ENCODE results near the gene CTNNBL1.
"Not testable (repeated sequence)": the region's sequence is repeated elsewhere in the genome, so short reads cannot be mapped to it uniquely, and the experiment has no call there.

CTNNBL1 gene

GRCh38 chr20:37677969-37678861 is 15.6 kb upstream of the CTNNBL1 start:
- no peak for DNase-seq (ENCODE audit: low read depth, low spot score)

DNA sequence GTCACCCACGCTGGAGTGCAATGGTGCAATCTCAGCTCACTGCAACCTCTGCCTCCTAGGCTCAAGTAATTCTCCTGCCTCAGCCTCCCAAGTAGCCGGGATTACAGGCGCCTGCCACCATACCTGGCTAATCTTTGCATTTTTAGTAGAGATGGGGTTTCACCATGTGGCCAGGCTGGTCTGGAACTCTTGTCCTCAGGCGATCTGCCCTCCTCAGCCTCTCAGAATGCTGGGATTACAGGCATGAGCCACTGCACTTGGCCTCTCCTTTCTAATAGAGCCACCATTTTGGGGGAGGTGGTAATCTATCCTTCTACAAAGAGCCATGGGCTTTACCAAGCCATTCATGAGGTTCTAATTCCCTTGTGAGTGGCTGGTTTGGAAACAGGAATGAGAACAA is 14.1 kb upstream of the CTNNBL1 start:
- not testable (repeated sequence) for DNase-seq (ENCODE audit: low read depth, low spot score)

GRCh38 chr20:37680420-37680819 is 13.4 kb upstream of the CTNNBL1 start:
- DNase-seq (ENCODE audit: low read depth, low spot score) = no peak

- no peak for DNase-seq (ENCODE audit: low read depth, low spot score)
Measured at GRCh38 chr20:37681384-37682112, 12.3 kb upstream of the CTNNBL1 start.

GRCh38 chr20:37683146-37683545 is 10.7 kb upstream of the CTNNBL1 start:
- not testable (repeated sequence) for DNase-seq (ENCODE audit: low read depth, low spot score)

GRCh38 chr20:37686762-37687477 is 6.9 kb upstream of the CTNNBL1 start:
- no peak for DNase-seq (ENCODE audit: low read depth, low spot score)

- DNase-seq (ENCODE audit: low read depth, low spot score) = no peak
Measured at GRCh38 chr20:37687478-37687805, 6.4 kb upstream of the CTNNBL1 start.

DNA sequence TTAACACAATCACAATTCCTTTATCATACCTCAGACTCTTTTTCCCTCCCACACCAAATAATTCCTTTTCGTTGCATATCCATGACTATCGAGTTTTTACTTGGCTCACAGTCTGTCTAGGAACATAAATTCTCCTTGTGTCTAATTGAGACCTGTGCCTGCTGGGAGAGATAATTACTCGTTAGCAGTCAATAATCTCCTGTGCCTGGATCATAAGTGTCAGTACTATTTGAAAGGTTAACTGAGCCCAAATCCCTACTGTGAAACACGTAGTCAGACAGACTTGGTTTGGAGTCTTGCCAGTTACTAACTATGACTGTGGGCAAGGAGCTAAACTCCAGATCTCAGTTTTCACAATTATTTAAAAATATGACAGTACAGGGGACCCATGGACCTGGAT is 5.7 kb upstream of the CTNNBL1 start:
- DNase-seq (ENCODE audit: low read depth, low spot score) = no peak

DNA sequence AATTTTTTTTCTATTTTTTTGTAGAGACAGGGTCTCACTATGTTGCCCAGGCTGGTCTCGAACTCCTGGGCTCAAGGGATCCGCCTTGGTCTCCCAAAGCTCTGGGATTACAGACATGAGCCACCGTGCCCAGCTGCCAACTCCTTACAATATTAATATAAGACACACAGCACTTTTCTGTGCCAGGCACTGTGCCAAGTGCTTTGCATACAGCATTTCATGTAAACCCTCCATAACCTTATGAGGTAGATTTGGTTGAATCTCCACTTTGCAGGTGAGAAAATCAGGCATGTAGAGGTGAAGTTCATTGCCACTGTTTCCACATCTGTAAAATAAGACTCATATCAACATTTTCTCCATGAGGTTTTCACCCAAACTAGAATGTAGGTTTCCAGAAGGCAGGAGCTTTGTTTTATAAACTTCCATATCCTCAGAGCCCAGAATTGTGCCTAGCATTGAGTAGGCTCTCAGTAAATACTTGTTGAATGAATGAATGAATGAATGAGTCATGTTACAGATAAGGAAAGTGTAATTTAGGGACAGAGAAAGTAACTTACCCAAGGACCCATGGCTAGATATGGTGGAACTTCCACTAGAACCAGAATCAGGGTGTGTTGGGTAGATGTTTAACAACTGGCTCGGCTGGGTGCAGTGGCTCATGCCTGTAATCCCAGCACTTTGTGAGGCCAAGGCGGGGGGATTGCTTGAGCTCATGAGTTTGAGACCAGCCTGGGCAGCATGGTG is 3.0 kb upstream of the CTNNBL1 start:
- no peak for DNase-seq (ENCODE audit: low read depth, low spot score)

DNA sequence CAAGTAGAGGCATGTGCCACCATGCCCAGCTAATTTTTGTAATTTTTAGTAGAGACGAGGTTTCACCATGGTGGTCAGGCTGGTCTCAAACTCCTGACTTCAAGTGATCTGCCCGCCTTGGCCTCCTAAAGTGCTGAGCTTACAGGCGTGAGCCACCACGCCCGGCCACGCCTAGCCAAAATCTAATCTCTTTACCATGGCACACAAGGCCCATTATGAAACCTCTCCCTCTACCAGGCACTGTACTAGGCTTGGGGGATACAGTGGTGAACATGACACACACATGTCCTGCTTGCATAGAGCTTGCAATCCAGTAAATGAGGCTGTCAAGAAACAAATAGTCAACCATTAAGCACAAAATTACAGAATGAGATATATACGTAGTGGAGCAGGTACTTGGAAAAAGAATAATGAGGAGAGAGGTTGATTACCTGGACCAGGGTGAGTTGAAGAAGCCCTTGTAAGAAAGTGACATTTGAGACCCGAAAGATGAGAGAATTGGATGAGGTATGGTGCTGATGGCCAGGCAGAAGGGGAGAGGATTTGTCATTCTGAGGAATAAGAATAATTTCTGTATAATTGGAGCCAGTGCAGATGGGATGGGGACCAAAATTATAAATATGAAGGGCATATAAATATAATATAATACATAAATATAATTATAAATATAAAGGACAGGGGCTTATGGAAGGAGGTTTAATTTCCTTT is 1.2 kb upstream of the CTNNBL1 start:
- no peak for DNase-seq (ENCODE audit: low read depth, low spot score)

GRCh38 chr20:37693242-37693634 is 592 bp upstream of the CTNNBL1 start:
- DNase-seq (ENCODE audit: low read depth, low spot score) = no peak

- no peak for DNase-seq (ENCODE audit: low read depth, low spot score)
Measured at GRCh38 chr20:37695684-37696342, 2.0 kb downstream of the CTNNBL1 start.

DNA sequence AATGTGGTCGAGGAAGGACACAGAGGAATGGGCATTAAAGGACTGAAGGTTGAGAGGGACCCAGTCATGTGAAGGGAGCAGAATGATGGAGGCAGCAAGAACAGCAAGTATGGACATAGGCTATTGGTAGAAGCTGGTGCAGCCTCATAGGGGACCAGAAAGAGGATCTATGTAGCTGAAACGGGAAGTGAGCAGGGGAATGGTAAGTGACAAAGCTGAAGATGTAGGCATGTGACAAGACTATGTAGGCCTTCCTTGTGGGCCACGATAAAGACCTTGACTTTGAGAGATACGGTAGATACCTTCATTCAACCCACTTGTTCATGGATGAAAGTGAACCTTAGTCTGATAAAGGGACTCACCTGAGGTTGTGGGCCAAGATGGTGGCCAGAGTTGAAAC is 3.5 kb downstream of the CTNNBL1 start:
- DNase-seq (ENCODE audit: low read depth, low spot score) = no peak

DNA sequence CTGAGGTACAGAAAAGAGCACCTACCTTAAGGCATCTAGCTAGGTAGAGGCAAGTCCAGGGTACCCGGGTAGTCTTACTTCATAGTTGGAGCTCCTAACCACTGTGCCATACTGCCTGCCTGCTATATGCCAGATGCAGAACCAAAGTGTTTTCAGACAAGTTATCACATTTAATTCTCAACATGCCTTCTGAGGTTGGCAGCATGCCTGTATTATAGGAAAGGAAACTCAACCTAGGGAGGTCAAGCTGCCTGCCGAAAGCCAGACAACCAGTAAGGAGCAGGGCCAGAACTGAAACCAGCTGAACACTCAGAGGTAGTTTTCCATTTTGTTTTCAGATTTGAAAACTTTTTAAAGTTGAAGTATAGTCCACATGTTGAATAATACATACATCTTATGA is 5.4 kb downstream of the CTNNBL1 start:
- no peak for DNase-seq (ENCODE audit: low read depth, low spot score)

- DNase-seq (ENCODE audit: low read depth, low spot score) = no peak
Measured at GRCh38 chr20:37700301-37700700, 6.5 kb downstream of the CTNNBL1 start.

DNA sequence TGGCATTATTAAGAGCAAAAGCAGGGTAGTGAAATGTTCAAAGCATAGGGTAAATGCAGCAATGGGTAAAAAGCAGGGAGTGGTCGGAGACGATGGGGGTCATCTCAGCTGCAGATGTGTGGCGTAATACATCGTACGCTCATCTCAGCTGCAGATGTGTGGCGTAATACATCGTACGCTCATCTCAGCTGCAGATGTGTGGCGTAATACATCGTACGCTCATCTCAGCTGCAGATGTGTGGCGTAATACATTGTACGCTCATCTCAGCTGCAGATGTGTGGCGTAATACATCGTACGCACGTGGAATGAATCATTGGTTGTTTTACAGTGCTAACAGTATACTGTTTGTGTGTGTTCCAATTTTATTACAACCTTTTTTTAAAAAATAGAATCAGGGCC is 7.8 kb downstream of the CTNNBL1 start:
- DNase-seq (ENCODE audit: low read depth, low spot score) = not testable (repeated sequence)

DNA sequence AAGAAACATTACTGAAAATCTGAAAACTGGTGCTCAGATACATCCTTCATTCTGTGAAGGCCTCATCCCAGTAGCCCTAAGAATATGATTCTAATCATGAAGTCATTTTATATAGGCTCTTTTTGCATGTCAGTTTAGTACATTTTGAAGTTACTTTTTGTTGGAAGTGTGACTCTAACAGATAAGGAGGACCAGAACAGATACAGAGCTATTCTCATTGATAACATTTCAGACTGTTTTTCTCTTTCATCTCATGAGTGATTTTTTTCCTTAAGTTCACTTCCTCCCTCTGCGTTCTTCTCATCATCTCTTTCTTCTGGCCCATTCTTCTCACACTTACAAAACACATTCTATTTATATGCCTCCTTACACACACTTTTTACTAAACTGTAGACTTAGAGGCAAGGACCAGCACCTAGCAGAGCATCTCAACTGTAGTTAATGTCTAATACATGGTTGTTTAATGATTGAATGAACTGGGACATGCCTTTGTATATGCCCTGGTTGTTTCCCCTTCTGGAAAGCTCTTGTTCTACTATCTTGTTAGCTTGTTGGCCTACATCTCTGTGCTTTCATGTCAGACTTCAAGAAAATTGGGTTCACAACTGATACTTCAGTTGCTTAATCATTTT is 8.7 kb downstream of the CTNNBL1 start:
- DNase-seq (ENCODE audit: low read depth, low spot score) = no peak

DNA sequence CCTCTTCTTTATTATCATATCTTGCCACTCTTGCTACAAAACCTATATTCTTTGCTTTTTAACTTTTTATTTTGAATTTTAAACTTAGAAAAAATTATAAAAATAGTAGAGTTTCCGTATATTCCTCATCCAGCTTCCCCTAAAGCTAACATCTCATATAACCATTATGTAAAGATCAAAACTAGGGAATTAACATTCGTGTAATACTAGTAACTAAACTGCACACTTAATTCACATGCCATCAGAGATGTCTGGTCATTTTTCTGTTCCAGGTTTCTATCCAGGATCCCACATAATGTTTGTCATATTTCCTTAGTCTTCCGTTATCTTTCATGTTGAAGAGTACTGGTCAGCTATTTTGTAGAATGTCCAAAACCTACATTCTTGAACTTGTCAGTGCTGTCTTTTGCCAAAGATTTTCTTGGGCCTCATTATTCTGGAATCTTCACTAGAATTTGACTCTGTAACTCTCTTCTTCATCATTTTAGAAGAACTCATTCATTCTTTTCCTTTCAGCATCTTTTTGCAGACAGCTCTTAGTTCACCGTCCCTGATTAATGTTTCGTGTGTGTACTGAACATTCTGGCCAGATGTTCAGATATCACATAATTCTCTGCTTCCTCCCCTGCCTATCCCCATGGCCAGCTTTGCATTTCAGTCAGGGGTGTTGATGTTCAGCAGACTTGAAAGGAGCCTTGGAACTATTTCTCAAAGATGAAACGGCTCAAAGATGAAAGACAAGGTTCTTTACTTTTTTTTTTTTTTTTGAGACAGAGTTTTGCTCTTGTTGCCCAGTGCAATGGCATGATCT is 9.4 kb downstream of the CTNNBL1 start:
- no peak for DNase-seq (ENCODE audit: low read depth, low spot score)

GRCh38 chr20:37704955-37705354 is 11.1 kb downstream of the CTNNBL1 start:
- DNase-seq (ENCODE audit: low read depth, low spot score) = no peak

Measured in smooth muscle cell of the brain vasculature (primary cell).